ENCODE results near the gene LIPM.

The LIPM gene

GRCh38 chr10:88827671-88828070 is 25.1 kb downstream of the LIPM start:
- TF ChIP-seq CTCF (IDR thresholded peaks at IDR 0.05; ENCODE audit: low read depth, low read length), result no peak
- no peak overlapping the region for H3K4me3 ChIP-seq (replicated peaks in 1 of 2; ENCODE audit: low read depth in 2 of 2, low read length in 2 of 2)

GRCh38 chr10:88828310-88828709 is 25.8 kb downstream of the LIPM start:
- H3K4me3 ChIP-seq (replicated peaks in 1 of 2; ENCODE audit: low read depth in 2 of 2, low read length in 2 of 2), result no peak overlapping the region
- DNase-seq (ENCODE audit: low read depth in 2 of 2), result no peak
- no peak for TF ChIP-seq CTCF (IDR thresholded peaks at IDR 0.05; ENCODE audit: low read depth, low read length)

More at GRCh38 chr10:88827671-88828070, 25.1 kb downstream of the LIPM start:
- no peak for DNase-seq (ENCODE audit: low read depth in 2 of 2)

- H3K4me3 ChIP-seq (replicated peaks in 1 of 2; ENCODE audit: low read depth in 2 of 2, low read length in 2 of 2), result no peak overlapping the region
- no peak for TF ChIP-seq CTCF (IDR thresholded peaks at IDR 0.05; ENCODE audit: low read depth, low read length)
- DNase-seq (ENCODE audit: low read depth in 2 of 2), result no peak
These were observed 28.2 kb downstream of the LIPM start for GRCh38 chr10:88830643-88831268.

- no peak for DNase-seq (ENCODE audit: low read depth in 2 of 2)
- H3K4me3 ChIP-seq (replicated peaks in 1 of 2; ENCODE audit: low read depth in 2 of 2, low read length in 2 of 2), result no peak overlapping the region
- TF ChIP-seq CTCF (IDR thresholded peaks at IDR 0.05; ENCODE audit: low read depth, low read length), result no peak
These were observed 29.2 kb downstream of the LIPM start for GRCh38 chr10:88831709-88832108.

GRCh38 chr10:88832376-88832775 is 29.8 kb downstream of the LIPM start:
- no peak for TF ChIP-seq CTCF (IDR thresholded peaks at IDR 0.05; ENCODE audit: low read depth, low read length)
- H3K4me3 ChIP-seq (replicated peaks in 1 of 2; ENCODE audit: low read depth in 2 of 2, low read length in 2 of 2), result no peak overlapping the region
- no peak for DNase-seq (ENCODE audit: low read depth in 2 of 2)

- no peak for TF ChIP-seq CTCF (IDR thresholded peaks at IDR 0.05; ENCODE audit: low read depth, low read length)
- no peak overlapping the region for H3K4me3 ChIP-seq (replicated peaks in 1 of 2; ENCODE audit: low read depth in 2 of 2, low read length in 2 of 2)
- DNase-seq (ENCODE audit: low read depth in 2 of 2), result no peak
These were observed 30.6 kb downstream of the LIPM start for GRCh38 chr10:88833156-88833555.

- DNase-seq (ENCODE audit: low read depth in 2 of 2), result no peak
- TF ChIP-seq CTCF (IDR thresholded peaks at IDR 0.05; ENCODE audit: low read depth, low read length), result no peak
- H3K4me3 ChIP-seq (replicated peaks in 1 of 2; ENCODE audit: low read depth in 2 of 2, low read length in 2 of 2), result no peak overlapping the region
These were observed 31.2 kb downstream of the LIPM start for GRCh38 chr10:88833723-88834122.

All from cardiac fibroblast (primary cell).